ENCODE results near the gene CFAP100. TPM values are rescaled to one million over a fixed set of nuclear protein-coding genes. Genes with fewer than 3 reads are reported as not detected.

The CFAP100 gene
- total and polyA plus RNA-seq, 10 of the 15 experiments (the other 5 are each of a cell fraction or from before 2014, with no cell fraction given): 0.04 to 0.27 TPM; not detected in 8

- ChIA-PET RAD21 (ENCODE audit: unreplicated experiment) (no interaction called here), POLR2A (no interaction called here), CTCF (no interaction called here), SMC1A (ENCODE audit: uncharacterized antibody, unreplicated experiment) (no interaction called here)
- H3K27me3 ChIP-seq (replicated peaks in 1 of 2; ENCODE audit: control insufficient read depth in 2 of 2, insufficient read depth in 2 of 2, low read length in 1 of 2): no peaks in the 10 kb centered on the region; a peak in 2 of 4 replicates
- peaks cover 3% of the 10 kb centered on the region; the same call in 1 of the 3 replicates for H3K9me3 ChIP-seq (replicated peaks; ENCODE audit: control insufficient read depth, insufficient read depth, low read length)
- 26% methylated on average over 6 of the region's 6 CpGs for WGBS (ENCODE audit: insufficient coverage, insufficient replicate concordance, low lambda C conversion rate, missing lambda C conversion rate)
- no peak overlapping the region for H3K27ac ChIP-seq (ENCODE audit: control insufficient read depth, insufficient read depth)
- in situ Hi-C loops (cut with MboI): no loop called here
- BruUV-seq (replicated peaks): no TSS peak
- H2AFZ ChIP-seq (ENCODE audit: control insufficient read depth, low read depth, low read length): no peak overlapping the region
- no peak overlapping the region for H3K9ac ChIP-seq (ENCODE audit: control insufficient read depth, insufficient read depth, low read length)
- H3K36me3 ChIP-seq (ENCODE audit: control insufficient read depth in 2 of 2, insufficient read depth in 2 of 2, low read length in 1 of 2): no peaks in the 10 kb centered on the region
- H3K79me2 ChIP-seq (ENCODE audit: control insufficient read depth, insufficient read depth, low read length): no peaks in the 10 kb centered on the region
- ATAC-seq (no peak), DNase-seq (ENCODE audit: low read depth, low spot score) (no peak), FAIRE-seq (no peak)
- intact Hi-C loops (cut with micrococcal nuclease; ENCODE audit: unreplicated experiment): no loop called here
- peaks cover 8% of the 10 kb centered on the region; the same call in 1 of the 2 replicates for H3K4me1 ChIP-seq (ENCODE audit: control insufficient read depth, insufficient read depth, low read length)
- TF ChIP-seq JUNB (IDR thresholded peaks at IDR 0.05) (no peak), RCOR1 (conservative IDR thresholded peaks at IDR 0.05; ENCODE audit: low read depth, low read length) (no peak), NFIC (IDR thresholded peaks at IDR 0.05; ENCODE audit: low read depth, low read length) (no peak), FOXK2 (IDR thresholded peaks at IDR 0.05) (no peak), NFYB (IDR thresholded peaks at IDR 0.05; ENCODE audit: insufficient read depth, low read depth, low read length) (no peak), PML (IDR thresholded peaks at IDR 0.05; ENCODE audit: low read length) (no peak), WRNIP1 (IDR thresholded peaks at IDR 0.05; ENCODE audit: borderline replicate concordance, low read depth, low read length) (no peak), ELK1 (IDR thresholded peaks at IDR 0.05; ENCODE audit: low read depth, low read length) (no peak)
- H3K4me3 ChIP-seq: no peak overlapping the region
- H4K20me1 ChIP-seq (ENCODE audit: control insufficient read depth, insufficient read depth): no peaks in the 10 kb centered on the region
- no peak overlapping the region for H3K4me2 ChIP-seq (ENCODE audit: control insufficient read depth, insufficient read depth)
These were observed 7.5 kb downstream of the CFAP100 start for GRCh38 chr3:126402178-126402577.

Data from GM12878 (cell line).